Trophoblast cell (in vitro differentiated cells and primary cell): Measurements from ENCODE around the gene MBOAT7.

Experiments
- DNase-seq, 2 donors: peaks; one replicate each; pipeline ENCODE4 v3.0.0-alpha.2; 2016
- H2AFZ ChIP-seq: 2 replicates; pipeline ENCODE4 v1.6.1; 2013; ENCODE audit warnings: low read length, moderate library complexity, mild to moderate bottlenecking; ENCODE audit not compliant: insufficient read depth, poor library complexity
- H2AK5ac ChIP-seq: 2 replicates; pipeline ENCODE4 v1.6.1; 2013; ENCODE audit warnings: mild to moderate bottlenecking, low read length
- H2BK120ac ChIP-seq: 2 replicates; pipeline ENCODE4 v1.6.1; 2013; ENCODE audit warnings: low read length, mild to moderate bottlenecking, moderate library complexity; ENCODE audit not compliant: insufficient read depth, poor library complexity
- H2BK12ac ChIP-seq: 2 replicates; pipeline ENCODE4 v1.6.1; 2013; ENCODE audit warnings: mild to moderate bottlenecking, low read length, moderate library complexity
- H2BK5ac ChIP-seq: 2 replicates; pipeline ENCODE4 v1.6.1; 2013; ENCODE audit warnings: low read length, low read depth, moderate library complexity, mild to moderate bottlenecking; ENCODE audit not compliant: poor library complexity
- H3K14ac ChIP-seq: 2 replicates; pipeline ENCODE4 v1.6.1; 2013; ENCODE audit warnings: mild to moderate bottlenecking, low read length
- H3K18ac ChIP-seq: 2 replicates; pipeline ENCODE4 v1.6.1; 2013; ENCODE audit warnings: mild to moderate bottlenecking, low read length
- H3K23ac ChIP-seq: 2 replicates; pipeline ENCODE4 v1.6.1; 2013; ENCODE audit warnings: low read length
- H3K27ac ChIP-seq: 2 replicates; pipeline ENCODE4 v1.5.1; 2013; ENCODE audit warnings: low read depth, mild to moderate bottlenecking, inconsistent platforms, low read length, moderate library complexity
- H3K27me3 ChIP-seq: 2 replicates; pipeline ENCODE4 v1.6.1; 2013; ENCODE audit warnings: inconsistent platforms, mild to moderate bottlenecking, low read length, moderate library complexity; ENCODE audit not compliant: insufficient read depth
- H3K36me3 ChIP-seq, 2 experiments: 1 replicate in 1 of 2; 2 replicates in 1 of 2; pipeline ENCODE4 v1.6.1; 2013; ENCODE audit warnings: low read length in 2 of 2, mild to moderate bottlenecking in 2 of 2, moderate library complexity in 1 of 2; ENCODE audit not compliant: insufficient read depth in 2 of 2, control insufficient read depth in 1 of 2
- H3K4ac ChIP-seq: 2 replicates; pipeline ENCODE4 v1.6.1; 2013; ENCODE audit warnings: low read depth, mild to moderate bottlenecking, low read length, moderate library complexity
- H3K4me1 ChIP-seq, 2 experiments: 1 replicate in 1 of 2; 2 replicates in 1 of 2; pipeline ENCODE4 v1.6.1; 2013; ENCODE audit warnings: low read length in 2 of 2, mild to moderate bottlenecking in 2 of 2, moderate library complexity in 1 of 2; ENCODE audit not compliant: insufficient read depth in 2 of 2, control insufficient read depth in 1 of 2
- H3K4me2 ChIP-seq: 2 replicates; pipeline ENCODE4 v1.6.1; 2013; ENCODE audit warnings: inconsistent platforms, mild to moderate bottlenecking, low read length, moderate library complexity
- H3K4me3 ChIP-seq: 2 replicates; pipeline ENCODE4 v1.5.1; 2013; ENCODE audit warnings: mild to moderate bottlenecking, low read depth, low read length, inconsistent platforms
- H3K79me1 ChIP-seq: one replicate; pipeline ENCODE4 v1.6.1; 2013; ENCODE audit warnings: low read length
- H3K79me2 ChIP-seq: 2 replicates; pipeline ENCODE4 v1.6.1; 2013; ENCODE audit warnings: low read length, mild to moderate bottlenecking; ENCODE audit not compliant: control insufficient read depth, insufficient read depth, poor library complexity
- H3K9ac ChIP-seq: 2 replicates; pipeline ENCODE4 v1.6.1; 2013; ENCODE audit warnings: mild to moderate bottlenecking, low read length
- H3K9me3 ChIP-seq: 2 replicates; pipeline ENCODE4 v1.6.1; 2013; ENCODE audit warnings: low read depth, mild to moderate bottlenecking, control low read depth, inconsistent platforms, low read length; ENCODE audit not compliant: insufficient read depth
- H4K12ac ChIP-seq: 2 replicates; pipeline ENCODE4 v1.6.1; 2013; ENCODE audit warnings: low read depth, mild to moderate bottlenecking, low read length, moderate library complexity
- H4K8ac ChIP-seq: 2 replicates; pipeline ENCODE4 v1.6.1; 2013; ENCODE audit warnings: low read depth, mild to moderate bottlenecking, low read length, moderate library complexity
- H4K91ac ChIP-seq: one replicate; pipeline ENCODE4 v1.6.1; 2013; ENCODE audit warnings: low read depth, mild to moderate bottlenecking, low read length, moderate library complexity
- WGBS: extraction: QIAGEN DNeasy Blood & Tissue Kit; methylation state at CpG from one replicate; pipeline ENCODE4 v1.1.7; 2013; ENCODE audit warnings: missing lambda C conversion rate; ENCODE audit not compliant: insufficient read length, insufficient coverage; ENCODE audit errors: extremely low coverage; 5-methylcytosine and 5-hydroxymethylcytosine counted together

The MBOAT7 gene

GRCh38 chr19:54188215-54188871 lies 1.0 kb downstream of the MBOAT7 start:
- peak overlapping the region; percentile 97 for H2BK5ac ChIP-seq
- peaks cover 10% of the 10 kb centered on the region in 2 experiments for H3K4me1 ChIP-seq
- H3K79me1 ChIP-seq, result peaks cover 27% of the 10 kb centered on the region
- H3K27ac ChIP-seq, result peak overlapping the region; percentile 98
- H3K36me3 ChIP-seq, result peaks cover 28% of the 10 kb centered on the region in 2 experiments
- H2BK120ac ChIP-seq, result peak overlapping the region; percentile 92
- H3K27me3 ChIP-seq, result no peaks in the 10 kb centered on the region
- H3K9ac ChIP-seq, result peak overlapping the region; percentile 95
- H3K9me3 ChIP-seq, result peaks cover under 1% of the 10 kb centered on the region
- peak overlapping the region; percentile 84 for H3K4me3 ChIP-seq
- H2BK12ac ChIP-seq, result no peak overlapping the region
- peak overlapping the region; percentile 91 for H3K4ac ChIP-seq
- H4K12ac ChIP-seq, result peak overlapping the region; percentile 40
- H4K91ac ChIP-seq, result peak overlapping the region; percentile 88
- WGBS, result no CpG with 5 or more reads among the region's 12 CpGs
- H3K18ac ChIP-seq, result peak overlapping the region; percentile 87
- H4K8ac ChIP-seq, result peak overlapping the region; percentile 80
- peaks cover 26% of the 10 kb centered on the region for H3K79me2 ChIP-seq
- peak overlapping the region; percentile 60 for H2AK5ac ChIP-seq
- no peak overlapping the region for H2AFZ ChIP-seq
- DNase-seq, result peak in 1 of 2 donors; percentile 13
- peak overlapping the region; percentile 96 for H3K14ac ChIP-seq
- no peak overlapping the region for H3K23ac ChIP-seq
- peak overlapping the region; percentile 76 for H3K4me2 ChIP-seq

DNA sequence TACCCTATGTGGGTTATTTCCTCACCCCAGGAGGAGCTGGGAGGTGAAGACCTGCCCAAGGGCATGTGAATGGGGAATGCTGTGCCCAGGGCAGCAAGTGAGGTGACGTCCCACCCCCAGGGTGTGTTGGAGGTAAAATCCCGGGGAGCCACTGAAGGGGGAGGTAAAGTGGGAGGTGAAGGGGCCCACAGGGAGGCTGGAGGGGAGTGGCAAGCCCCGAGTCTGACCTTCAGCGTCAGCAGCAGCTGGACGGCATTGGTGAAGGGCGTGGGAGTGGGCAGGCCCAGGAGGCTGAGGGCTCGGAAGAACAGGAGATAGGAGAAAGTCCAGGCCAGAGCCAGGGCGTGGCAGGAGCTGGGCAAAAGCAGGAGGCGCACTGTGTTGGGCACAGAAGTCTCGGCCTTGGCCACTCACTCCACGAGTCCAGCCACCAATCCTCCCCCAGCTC lies 2.4 kb downstream of the MBOAT7 start:
- no peak overlapping the region for H3K4me2 ChIP-seq
- peaks cover 27% of the 10 kb centered on the region for H3K79me1 ChIP-seq
- H3K79me2 ChIP-seq, result peaks cover 24% of the 10 kb centered on the region
- no peak overlapping the region for H2BK5ac ChIP-seq
- peak overlapping the region; percentile 1 for H3K4ac ChIP-seq
- no peak overlapping the region for H3K14ac ChIP-seq
- no peak overlapping the region for H2BK120ac ChIP-seq
- no peak for DNase-seq
- peaks cover 26 to 28% of the 10 kb centered on the region in 2 experiments for H3K36me3 ChIP-seq
- no peak overlapping the region for H4K8ac ChIP-seq
- no peak overlapping the region for H4K12ac ChIP-seq
- peaks cover 2% of the 10 kb centered on the region for H3K9me3 ChIP-seq
- no peak overlapping the region for H2BK12ac ChIP-seq
- H3K9ac ChIP-seq, result no peak overlapping the region
- no CpG with 5 or more reads among the region's 11 CpGs for WGBS
- H3K4me3 ChIP-seq, result no peak overlapping the region
- H2AFZ ChIP-seq, result no peak overlapping the region
- H3K27me3 ChIP-seq, result no peaks in the 10 kb centered on the region
- H4K91ac ChIP-seq, result no peak overlapping the region
- H3K18ac ChIP-seq, result no peak overlapping the region
- H3K4me1 ChIP-seq, result peaks cover 6 to 7% of the 10 kb centered on the region in 2 experiments
- H3K23ac ChIP-seq, result no peak overlapping the region
- H3K27ac ChIP-seq, result no peak overlapping the region
- H2AK5ac ChIP-seq, result no peak overlapping the region

- Histone ChIP-seq H3K4me2 (no peak overlapping the region), H3K23ac (no peak overlapping the region), H3K9me3 (peaks cover 2% of the 10 kb centered on the region), H3K14ac (no peak overlapping the region), H2AFZ (no peak overlapping the region), H3K27me3 (no peaks in the 10 kb centered on the region), H4K8ac (no peak overlapping the region), H3K79me1 (peaks cover 23% of the 10 kb centered on the region), H4K12ac (no peak overlapping the region), H2AK5ac (no peak overlapping the region), H3K27ac (no peak overlapping the region), H3K4me1 (peaks cover 3 to 4% of the 10 kb centered on the region in 2 experiments), H3K9ac (no peak overlapping the region), H2BK120ac (no peak overlapping the region), H3K36me3 (peaks cover 27 to 29% of the 10 kb centered on the region in 2 experiments), H3K4me3 (no peak overlapping the region), H3K18ac (no peak overlapping the region), H3K79me2 (peaks cover 19% of the 10 kb centered on the region), H4K91ac (no peak overlapping the region), H2BK5ac (no peak overlapping the region), H2BK12ac (no peak overlapping the region), H3K4ac (no peak overlapping the region)
- no peak for DNase-seq
- WGBS, result no CpG with 5 or more reads among the region's 8 CpGs
Observed at GRCh38 chr19:54186351-54186750, 3.0 kb downstream of the MBOAT7 start.

DNA sequence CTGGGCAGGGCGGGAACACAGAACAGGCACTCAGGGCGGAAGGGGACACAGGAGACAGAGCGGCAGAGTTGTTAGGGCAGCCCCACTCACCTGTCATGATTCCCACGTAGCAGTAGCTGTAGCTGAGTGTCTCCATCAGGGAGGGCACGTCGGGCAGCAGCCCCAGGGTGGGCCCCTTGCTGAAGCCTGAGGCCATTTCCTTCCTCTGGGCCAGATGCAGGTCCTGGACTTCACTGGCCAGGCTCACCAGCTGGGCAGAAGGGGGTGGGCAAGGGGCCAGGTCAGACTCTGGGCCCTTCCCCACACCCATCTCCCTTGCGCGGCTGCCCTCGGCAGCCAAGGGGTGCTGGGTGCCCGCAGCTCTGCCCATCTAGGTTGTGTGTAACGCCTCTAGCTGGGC lies 5.9 kb downstream of the MBOAT7 start:
- H3K18ac ChIP-seq, result no peak overlapping the region
- H4K8ac ChIP-seq, result no peak overlapping the region
- H4K12ac ChIP-seq, result no peak overlapping the region
- no peak overlapping the region for H3K14ac ChIP-seq
- H3K27ac ChIP-seq, result no peak overlapping the region
- peaks cover 4% of the 10 kb centered on the region for H3K79me1 ChIP-seq
- DNase-seq, result no peak
- peaks cover 55 to 58% of the 10 kb centered on the region in 2 experiments for H3K36me3 ChIP-seq
- H2BK120ac ChIP-seq, result no peak overlapping the region
- H4K91ac ChIP-seq, result no peak overlapping the region
- no peak overlapping the region for H3K4ac ChIP-seq
- no peaks in the 10 kb centered on the region for H3K27me3 ChIP-seq
- H3K4me2 ChIP-seq, result no peak overlapping the region
- H2AFZ ChIP-seq, result no peak overlapping the region
- WGBS, result no CpG with 5 or more reads among the region's 11 CpGs
- no peak overlapping the region for H2BK12ac ChIP-seq
- peaks cover 3 to 4% of the 10 kb centered on the region in 2 experiments for H3K4me1 ChIP-seq
- H3K4me3 ChIP-seq, result no peak overlapping the region
- H3K23ac ChIP-seq, result no peak overlapping the region
- H3K9ac ChIP-seq, result no peak overlapping the region
- H2BK5ac ChIP-seq, result no peak overlapping the region
- no peak overlapping the region for H2AK5ac ChIP-seq
- peaks cover 5% of the 10 kb centered on the region for H3K9me3 ChIP-seq
- H3K79me2 ChIP-seq, result peaks cover 4% of the 10 kb centered on the region
